GM12891 (cell line): Measurements from ENCODE around the gene ARHGAP19.

Experiments
- PAX5 ChIP-seq: IDR thresholded peaks from 2 replicates; pipeline ENCODE4 v1.6.1; 2011; ENCODE audit warnings: low read length, moderate library complexity, mild to moderate bottlenecking; ENCODE audit not compliant: insufficient read depth, severe bottlenecking
- POLR2A ChIP-seq: IDR thresholded peaks from 2 replicates; pipeline ENCODE4 v1.6.1; 2011; ENCODE audit warnings: low read depth, low read length, control low read depth
- POLR2AphosphoS5 ChIP-seq: IDR thresholded peaks from 2 replicates; pipeline ENCODE4 v1.6.1; 2011; ENCODE audit warnings: low read depth, low read length, control low read depth
- TAF1 ChIP-seq: IDR thresholded peaks from 2 replicates; pipeline ENCODE4 v1.6.1; 2011; ENCODE audit warnings: low read depth, low read length, control low read depth

DNA sequence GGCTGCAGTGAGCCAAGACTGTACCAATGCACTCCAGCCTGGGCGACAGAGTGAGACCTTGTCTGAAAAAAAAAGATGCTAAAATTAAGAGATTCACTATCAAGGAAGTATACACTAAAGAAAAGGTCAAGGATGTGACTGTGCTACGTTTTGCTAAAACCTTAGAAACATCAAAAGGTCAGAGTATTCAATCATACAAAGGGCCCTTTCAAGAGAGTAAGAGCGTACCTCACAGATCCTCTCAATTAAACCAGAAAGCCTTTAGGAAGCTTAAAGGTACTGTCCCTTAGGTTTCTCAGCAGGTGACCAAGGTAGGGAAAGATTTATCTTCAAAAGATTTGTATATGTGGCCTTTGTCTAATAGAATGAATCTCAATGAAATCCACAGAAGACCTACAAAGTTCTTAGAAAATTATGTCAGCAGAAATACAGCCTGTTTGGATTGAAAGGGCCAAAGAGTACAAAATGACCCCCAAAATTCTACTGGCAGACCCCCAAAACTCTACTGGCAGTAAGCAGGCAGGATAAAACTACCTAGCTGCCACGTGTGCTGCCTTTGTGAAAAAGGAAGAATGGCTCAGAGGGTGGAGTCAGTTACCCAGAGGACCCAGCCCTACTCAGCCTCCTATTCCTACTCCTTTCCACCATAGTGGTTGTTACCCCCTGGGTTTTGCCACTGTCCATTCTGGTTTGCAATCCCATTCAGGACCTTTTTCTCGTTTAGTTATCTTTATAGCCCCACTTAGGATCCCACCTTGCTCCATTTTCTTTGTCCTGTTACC lies 36.7 kb downstream of the ARHGAP19 start:
- no peak for TF ChIP-seq POLR2AphosphoS5
- no peak for TF ChIP-seq POLR2A
- no peak for TF ChIP-seq TAF1
- no peak for TF ChIP-seq PAX5
